Middle frontal gyrus (tissue), 1 donor: ENCODE results near the gene THRAP3.
"Not testable (repeated sequence)": the region's sequence is repeated elsewhere in the genome, so short reads cannot be mapped to it uniquely, and the experiment has no call there.

Experiments used
- DNase-seq: peaks from one replicate; pipeline ENCODE4 v3.0.0-alpha.2; 2015; ENCODE audit warnings: low spot score; ENCODE audit errors: extremely low spot score

The THRAP3 gene

DNA sequence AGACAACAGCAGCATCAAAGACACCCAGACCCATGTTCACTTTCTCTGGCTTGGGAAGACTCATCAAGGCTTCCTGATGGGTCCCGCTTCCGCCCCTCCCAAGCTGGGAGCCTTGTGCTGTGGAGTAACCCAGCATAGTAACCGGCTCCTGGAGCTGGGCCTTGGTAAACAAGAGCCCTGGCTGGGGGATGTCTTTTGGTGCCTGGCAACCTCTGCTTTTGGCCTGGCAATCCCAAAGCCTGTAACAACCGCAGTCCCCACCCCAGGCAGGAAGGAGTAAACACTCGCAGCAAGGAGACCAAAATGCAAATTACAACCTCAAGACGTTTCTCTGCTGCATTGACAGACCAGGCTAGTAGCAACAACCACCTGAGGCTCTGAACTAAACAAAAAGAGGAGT is 16.9 kb upstream of the THRAP3 start:
- no peak for DNase-seq

DNA sequence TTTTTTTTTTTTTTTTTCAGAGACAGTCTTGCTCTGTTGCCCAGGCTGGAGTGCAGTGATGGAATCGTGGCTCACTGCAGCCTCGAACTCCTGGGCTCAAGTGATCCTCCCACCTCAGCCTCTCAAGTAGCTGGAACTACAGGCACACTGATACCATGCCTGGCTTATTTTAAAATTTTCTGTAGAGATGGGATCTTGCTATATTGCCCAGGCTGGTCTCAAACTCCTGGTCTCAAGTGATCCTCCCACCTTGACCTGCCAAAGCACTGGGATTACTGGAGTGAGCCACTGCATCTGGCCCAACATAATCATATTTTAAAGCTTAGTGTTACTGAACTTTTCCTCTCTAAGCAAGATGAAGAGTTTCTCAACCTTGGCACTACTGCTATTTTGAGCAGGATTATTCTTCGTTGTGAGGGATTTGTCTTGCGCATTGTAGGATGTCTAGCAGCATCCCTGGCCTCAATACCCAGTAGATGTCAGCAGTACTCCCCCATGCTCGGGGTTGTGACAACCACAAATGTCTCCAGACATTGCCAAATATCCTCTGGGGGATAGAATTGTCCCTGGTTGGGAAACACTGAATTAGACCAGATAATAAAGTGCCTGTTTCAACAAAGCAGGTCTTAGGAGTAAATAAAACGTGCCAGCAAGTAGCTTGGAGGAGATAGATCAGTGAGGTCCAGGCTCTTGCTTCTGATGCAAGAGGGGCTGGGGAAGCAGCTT is 15.1 kb upstream of the THRAP3 start:
- DNase-seq: no peak

DNA sequence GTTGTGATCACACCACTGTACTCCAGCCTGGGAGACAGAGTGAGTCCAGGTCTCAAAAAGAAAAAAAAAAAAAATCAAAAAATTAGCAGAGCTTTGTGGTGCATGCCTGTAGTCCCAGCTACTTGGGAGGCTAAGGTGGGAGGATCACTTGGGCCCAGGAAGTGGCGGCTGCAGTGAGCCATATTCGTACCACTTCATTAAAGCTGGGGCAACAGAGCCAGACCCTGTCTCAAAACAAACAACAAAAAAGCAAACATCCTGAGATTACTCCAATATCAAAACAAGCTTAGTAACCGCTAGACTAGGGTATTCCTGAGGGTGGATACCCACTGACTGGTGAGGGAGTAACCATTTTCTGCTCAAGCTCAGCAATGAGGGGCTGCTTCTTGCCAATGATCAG is 12.9 kb upstream of the THRAP3 start:
- DNase-seq: no peak

DNA sequence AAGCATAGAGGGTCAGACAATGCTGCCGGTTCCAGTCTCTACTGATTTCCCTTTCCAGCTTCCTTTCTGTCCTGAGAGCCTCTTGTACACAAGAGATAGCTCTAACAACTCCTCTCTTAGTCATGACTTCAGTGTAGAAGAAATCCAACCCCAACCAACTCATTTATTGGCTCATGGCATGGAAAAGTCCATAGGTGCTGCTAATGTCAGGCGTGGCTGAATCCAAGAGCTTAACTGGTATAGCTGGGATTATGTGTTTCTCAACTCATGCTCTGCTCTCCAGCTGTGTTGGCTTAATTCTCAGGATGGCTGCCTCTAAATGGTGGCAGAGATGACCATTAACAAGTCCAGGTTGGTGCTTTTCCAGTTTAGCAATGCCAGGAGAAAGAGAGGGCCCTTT is 12.4 kb upstream of the THRAP3 start:
- DNase-seq: no peak

DNA sequence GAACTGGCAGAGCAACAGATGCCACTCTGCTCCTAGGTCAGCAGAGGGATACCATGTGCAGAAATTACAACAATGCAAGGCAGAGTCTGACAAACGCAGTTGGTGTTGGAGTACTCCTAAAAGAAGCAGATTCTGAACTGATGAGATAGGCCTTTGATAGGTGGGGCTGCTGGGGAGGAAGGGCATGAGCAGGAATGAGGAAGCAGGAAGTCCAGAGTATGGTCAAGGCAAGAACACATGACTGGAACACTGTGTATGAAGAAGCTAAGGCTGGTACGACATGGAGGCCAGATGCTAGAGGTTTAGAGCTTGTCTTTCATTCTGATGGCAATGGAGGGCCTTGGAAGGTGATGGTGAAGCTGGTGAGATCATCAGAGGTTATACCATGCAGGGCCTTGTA is 11.5 kb upstream of the THRAP3 start:
- no peak for DNase-seq

DNA sequence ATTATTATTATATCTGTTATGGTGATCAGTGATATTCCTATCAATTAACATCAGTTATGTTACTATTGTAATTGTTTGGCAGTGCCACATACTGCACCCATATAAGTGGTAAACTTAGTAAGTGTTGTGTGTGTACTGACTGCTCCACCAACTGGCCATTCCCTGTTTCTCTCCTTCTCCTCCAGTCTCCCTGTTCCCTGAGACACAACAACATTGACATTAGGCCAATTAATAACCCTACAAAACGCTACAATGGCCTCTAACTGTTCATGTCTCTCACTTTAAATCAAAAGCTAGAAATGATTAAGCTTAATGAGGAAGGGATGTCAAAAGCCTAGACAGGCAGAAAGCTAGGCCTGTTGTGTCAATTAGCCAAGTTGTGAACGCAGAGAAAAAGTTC is 6.6 kb upstream of the THRAP3 start:
- no peak for DNase-seq

DNA sequence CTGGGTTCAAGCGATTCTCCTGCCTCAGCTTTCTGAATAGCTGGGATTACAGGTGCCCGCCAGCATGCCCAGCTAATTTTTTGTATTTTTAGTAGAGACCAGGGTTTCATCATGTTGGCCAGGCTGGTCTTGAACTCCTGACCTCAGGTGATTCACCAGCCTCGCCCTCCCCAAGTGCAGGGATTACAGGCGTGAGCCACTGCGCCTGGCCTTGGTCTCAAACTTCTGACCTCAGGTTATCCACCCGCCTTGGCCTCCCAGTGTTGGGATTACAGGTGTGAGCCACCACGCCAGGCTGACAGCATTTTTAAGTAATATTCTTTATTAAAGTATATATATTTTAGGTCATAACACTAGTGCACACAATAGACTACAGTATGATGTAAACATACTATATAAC is 2.3 kb upstream of the THRAP3 start:
- not testable (repeated sequence) for DNase-seq

DNA sequence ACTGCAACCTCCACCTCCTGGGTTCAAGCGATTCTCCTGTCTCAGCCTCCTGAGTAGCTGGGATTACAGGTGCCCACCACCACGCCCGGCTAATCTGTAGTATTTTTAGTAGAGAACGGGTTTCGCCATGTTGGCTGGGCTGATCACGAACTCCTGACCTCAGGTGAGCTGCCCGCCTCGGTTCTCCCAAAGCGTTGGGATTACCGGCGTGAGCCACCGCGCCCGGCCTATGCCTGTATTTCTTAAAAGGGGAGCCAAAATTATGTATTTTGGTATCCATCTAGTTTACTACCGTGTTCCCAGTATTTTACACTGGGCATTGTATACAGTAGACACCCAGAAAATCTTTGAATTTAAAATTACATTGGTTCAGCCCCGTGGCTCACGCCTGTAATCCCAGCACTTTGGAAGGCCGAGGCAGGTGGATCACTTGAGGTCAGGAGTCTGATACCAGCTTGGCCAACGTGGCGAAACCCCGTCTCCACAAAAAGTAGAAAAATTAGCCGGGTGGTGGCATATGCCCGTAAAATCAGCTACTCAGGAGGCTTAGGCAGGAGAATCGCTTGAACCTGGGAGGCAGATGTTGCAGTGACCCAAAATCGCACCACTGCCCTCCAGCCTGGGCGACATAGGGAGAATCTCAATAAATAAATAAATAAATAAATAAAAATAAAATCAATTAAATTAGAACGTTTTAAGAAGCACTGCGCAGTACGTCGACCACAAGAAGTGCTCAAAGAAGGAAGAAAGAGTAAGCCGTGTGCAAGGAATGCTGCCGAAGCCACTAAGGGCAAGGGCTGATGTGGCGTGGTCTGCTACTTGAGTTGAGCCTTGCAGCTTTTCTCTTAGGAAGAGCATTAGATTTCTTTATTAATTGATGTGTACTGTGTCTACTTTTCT is 1.5 kb upstream of the THRAP3 start:
- no peak for DNase-seq

DNA sequence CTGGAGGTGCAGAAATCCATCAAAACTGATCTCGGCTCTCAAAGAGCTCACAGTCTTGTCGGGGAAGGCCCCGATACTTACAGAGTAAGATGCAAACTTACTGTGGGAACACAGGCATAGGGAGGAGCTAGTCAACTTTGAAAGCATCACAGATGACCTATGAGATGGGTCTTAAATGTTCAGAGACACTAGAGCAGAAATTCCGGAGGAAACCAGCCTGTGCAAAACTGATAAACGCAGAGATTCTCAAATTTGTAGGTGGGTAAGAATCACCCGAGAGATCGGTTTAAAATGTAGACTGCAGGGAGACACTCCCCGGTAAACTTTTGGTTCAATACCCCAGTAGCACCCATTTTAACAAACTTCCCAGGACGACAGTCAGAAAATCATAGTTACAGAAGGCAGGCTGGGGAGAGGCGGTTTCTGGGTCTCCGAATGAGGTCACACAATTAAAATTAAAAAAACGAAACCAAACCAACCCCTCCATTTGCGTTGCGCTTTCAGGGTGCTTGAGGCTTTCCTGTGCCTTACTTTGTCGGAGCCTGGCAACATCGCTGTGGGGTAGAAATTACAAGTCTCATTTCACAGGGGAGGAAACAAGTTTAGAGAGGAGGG is 755 bp upstream of the THRAP3 start:
- DNase-seq: no peak

DNA sequence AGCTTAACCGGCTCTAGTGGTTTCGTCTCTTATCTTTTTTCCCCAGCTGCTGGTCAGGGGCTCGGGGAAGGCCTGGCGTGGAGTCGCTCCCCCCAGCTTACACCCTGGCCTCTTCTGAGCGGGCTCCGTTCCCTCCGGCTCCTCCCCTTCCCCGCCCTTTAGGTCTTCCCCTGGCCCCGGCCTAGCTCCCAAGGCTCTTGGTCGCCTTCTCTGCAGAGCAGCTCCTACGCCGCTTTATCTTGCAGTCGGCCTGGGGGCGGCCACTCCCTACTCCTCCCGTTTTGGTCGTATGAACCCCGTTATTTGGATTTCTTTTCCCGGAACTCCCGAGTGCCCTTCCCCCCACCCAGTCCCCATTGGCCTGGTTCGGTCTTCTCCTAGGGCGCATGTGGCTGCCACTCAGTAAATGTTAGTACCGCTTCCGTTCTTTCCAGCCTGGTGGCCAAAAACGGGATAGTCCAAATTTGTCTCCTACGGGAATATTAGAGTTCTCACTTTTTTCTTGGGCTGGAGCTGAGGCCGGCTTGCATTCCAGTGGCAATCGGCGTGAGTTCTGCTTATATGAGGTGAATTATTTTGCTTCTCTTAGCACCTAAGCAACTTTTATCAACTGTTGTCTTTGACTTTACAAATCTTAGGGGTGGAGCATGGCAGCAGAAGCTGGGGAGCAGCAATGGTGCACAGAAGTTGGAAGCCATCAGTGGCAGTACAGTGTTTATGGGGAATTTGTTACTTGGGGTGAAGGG is 467 bp downstream of the THRAP3 start:
- DNase-seq: no peak

DNA sequence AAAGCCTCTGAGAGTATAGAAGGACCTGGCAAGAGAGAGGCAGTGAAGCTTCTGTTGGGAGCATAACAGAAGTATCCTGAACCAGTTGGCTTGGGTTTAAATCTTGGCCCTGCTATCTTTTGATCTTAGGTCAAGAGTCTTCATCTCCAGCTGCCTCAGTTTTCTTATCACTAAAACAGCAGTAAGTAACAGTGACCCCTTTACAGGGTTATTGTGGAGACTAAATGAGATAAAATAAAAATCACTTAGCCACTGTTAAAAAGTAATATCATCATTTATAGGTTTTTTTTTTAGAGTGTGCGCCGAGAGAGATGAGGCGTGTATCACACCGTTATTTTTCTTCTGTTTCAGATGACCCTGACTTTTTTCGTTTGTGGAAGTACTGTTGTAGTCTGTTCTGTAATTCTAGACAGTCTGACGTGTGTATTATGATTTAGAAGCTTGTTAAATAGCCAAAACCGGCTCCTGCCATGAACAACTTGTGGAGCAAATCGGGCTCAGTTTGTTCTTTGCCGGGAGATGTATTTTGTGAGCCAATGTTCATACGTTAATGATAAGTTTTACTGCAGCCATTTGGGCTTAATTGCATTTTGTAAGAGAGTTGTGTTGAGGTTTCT is 1.1 kb downstream of the THRAP3 start:
- DNase-seq: no peak

DNA sequence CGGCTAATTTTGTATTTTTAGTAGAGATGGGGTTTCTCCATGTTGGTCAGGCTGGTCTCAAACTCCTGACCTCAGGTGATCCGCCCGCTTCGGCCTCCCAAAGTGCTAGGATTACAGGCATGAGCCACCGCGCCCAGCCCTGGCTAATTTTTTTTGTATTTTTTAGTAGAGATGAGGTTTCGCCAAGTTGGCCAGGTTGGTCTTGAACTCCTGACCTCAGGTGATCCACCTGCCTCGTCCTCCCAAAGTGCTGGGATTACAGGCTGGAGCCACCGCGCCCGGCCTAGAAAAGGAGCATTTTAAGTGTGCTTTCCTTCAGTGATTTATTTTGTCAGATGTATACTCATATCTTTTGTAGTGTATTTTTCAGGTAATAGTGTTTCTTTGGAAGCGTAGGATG is 6.0 kb downstream of the THRAP3 start:
- not testable (repeated sequence) for DNase-seq

DNA sequence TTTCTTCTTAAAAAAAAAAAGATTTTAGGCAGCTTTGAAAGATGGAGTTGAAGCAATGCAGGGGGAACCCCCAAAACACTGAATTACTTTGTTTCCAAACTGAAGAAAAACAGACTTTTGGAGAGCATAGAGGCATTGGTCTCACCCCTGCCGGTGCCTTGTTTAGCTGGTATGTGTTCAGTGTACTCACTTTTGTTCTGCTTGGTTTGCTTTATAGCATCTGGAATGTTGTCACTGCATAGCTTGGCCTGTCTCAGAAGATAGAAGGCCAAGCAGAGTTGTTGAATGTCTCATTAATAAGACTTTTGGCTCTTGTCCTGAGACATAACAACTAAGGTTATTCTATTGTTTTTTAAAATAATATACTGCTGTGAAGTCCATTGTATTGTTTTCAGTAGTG is 6.9 kb downstream of the THRAP3 start:
- no peak for DNase-seq

DNA sequence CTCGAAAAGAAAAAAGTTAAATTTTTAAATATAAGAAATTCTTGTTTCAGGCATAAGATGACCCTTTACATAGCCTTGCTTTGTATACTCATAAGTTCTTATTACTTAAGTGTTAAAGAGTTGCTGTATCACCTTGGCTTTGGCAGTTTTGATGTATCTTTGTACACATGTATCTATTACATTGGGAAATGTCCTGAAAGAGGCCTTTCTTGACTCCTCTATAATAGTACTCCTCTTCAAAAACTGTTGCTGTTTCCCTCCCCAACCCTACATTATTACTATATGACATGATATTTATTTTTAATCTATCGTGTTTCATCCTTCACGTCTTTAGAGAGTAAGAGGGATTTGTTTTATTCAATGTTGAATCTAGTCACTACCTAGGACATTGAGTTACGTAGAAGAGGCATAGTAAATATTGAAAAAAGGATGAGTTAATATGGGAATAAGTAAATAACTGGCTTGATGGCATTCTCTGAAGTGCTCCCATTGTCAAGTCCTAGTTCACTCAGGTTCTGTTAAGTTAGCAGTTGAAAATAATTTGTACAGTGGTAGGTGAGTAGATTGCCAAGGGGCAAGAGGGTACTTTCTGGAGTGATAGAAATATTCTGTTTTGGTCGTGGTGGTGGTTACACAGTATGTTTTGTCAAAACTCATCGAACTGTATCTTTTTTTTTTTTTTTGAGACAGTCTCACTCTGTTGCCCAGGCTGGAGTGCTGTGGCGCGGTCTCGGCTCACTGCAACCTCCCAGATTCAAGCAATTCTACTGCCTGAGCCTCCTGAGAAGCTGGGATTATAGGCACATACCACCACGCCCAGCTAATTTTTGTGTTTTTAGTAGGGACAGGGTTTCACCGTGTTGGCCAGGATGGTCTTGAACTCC is 8.2 kb downstream of the THRAP3 start:
- DNase-seq: no peak

DNA sequence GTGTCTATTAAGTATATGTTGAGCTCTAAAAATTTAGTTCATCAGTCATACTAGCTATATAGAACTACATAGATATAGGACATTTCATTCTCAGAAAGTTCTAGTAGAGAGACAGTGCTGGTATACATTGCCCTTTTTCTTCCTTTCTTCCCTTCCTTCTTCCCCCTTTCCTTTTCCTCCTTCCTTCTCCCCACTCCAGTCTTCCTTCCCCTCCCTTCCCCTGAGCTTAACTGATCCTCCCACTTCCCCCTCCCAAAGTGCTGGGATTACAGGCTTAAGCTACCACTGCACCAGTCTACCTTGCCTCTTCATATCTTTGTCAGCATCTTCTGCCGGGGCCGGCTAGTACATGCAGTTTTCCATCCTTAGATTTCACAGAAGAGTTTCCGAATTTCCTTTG is 12.1 kb downstream of the THRAP3 start:
- no peak for DNase-seq

DNA sequence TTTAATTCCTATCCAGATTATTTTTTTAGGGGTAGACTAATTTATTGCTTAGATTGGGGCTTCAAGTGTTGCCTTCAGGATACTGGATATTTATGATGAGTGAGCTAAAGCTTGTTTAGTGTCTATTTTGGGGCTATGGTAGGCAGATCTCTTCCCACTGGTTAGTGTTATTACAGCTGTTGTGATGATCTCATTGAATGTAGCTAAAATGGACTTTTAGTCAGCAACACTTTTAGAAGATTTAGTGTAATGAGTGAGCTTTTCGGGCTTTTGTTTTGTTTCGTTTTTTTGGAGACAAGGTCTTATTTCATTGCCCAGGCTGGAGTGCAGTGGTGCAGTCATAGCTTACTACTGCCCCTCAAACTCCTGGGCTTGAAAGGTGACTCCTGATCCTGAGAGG is 14.2 kb downstream of the THRAP3 start:
- no peak for DNase-seq

DNA sequence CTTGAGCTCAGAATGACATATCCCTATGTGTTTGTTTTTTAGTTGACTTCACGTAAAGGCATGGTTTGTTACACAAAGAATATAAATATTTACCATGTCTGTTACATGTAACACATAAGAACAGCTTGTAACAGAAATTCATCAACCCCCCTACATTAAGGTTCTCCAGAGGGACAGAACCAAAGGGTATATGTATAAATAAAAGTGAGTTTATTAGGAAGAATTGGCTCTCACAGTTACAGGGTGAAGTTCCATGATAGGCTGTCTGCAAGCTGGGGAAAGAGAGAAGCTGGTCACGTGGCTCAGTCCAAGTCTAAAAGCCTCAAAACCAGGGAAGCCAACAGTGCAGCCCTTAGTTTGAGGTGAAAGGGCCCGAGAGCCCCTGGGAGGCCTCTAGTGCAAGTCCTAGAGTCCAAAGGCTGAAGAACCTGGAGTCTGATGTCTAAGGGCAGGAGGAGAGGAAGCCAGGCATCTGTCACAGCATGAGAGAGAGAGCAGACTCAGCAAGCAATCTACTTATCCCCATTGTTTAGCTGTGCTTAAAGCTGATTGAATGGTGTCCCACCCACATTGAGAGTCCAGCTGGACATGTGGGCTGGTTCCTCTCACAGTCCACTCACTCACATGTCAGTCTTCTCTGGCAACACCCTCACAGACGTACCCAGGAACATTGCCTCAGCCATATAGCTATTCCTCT is 15.8 kb downstream of the THRAP3 start:
- DNase-seq: no peak

DNA sequence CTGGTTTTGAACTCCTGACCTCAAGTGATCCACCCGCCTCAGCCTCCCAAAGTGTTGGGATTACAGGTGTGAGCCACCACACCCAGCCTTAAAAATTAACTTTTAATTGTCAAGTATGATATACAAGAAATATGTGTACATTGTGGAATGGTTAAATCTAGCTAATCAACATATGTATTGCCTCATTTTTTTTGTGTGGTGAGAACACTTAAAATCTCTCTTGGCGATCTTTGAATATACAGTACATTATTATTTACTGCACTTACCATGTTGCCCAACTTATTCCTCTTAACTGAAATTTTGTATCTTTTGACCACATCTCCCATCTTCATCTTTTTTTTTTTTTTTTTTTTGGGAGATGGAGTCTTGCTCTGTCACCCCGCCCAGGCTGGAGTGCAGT is 23.3 kb downstream of the THRAP3 start:
- DNase-seq: no peak

DNA sequence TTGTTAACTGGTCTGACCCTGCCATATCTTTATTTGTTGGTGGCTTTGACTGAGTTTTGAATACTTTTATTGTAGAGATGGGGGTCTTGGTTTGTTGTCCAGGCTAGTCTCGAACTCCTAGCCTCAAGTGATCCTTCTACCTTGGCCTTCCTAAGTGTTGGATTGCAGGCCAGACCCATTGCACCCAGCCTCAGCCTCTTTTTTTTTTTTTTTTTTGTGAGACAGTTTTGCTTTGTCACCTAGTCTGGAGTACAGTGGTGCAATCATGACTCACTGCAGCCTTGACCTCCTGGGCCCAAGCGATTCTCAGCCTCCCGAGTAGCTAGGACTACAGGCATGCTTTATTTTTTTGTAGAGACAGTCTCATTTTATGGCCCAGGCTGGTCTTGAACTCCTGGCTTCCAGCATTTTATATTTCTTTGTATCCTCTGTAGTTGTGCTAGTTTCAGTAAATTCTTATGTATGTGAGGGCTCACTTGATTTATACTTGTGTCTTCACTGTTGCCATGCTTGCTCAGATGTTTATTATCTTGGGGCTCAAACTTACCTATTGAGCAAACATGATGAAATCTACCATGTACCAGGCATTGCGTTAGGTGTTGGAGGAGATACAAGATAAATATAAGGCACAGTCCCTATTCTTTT is 24.1 kb downstream of the THRAP3 start:
- DNase-seq: no peak
